Measurements from ENCODE around the gene ACTN1. TPM values are rescaled to one million over a fixed set of nuclear protein-coding genes. Genes with fewer than 3 reads are reported as not detected.
A peak's percentile ranks its signal among the peaks of the same experiment; 100 is the strongest.

Gene ACTN1
- total RNA-seq, 1 donor from 2014 or later, result 1,102 TPM

- peaks cover 47% of the 10 kb centered on the region for H3K4me1 Mint-ChIP-seq (ENCODE audit: low read depth)
- no peaks in the 10 kb centered on the region for H3K27me3 Mint-ChIP-seq (ENCODE audit: low read depth)
- H3K4me3 Mint-ChIP-seq (ENCODE audit: unreplicated experiment), result no peak overlapping the region
- H3K36me3 Mint-ChIP-seq (ENCODE audit: low read depth), result no peaks in the 10 kb centered on the region
- no peak for TF ChIP-seq CTCF (IDR thresholded peaks at IDR 0.05)
- DNase-seq (ENCODE audit: low spot score), result no peak
- H3K27ac Mint-ChIP-seq (ENCODE audit: unreplicated experiment), result peak overlapping the region; percentile 92
- H3K9me3 Mint-ChIP-seq (ENCODE audit: low read depth), result no peaks in the 10 kb centered on the region
Measured at GRCh38 chr14:69006346-69006745, 27.2 kb upstream of the ACTN1 start.

- no peak for TF ChIP-seq CTCF (IDR thresholded peaks at IDR 0.05)
- Mint-ChIP-seq H3K36me3 (ENCODE audit: low read depth) (no peaks in the 10 kb centered on the region), H3K27ac (ENCODE audit: unreplicated experiment) (peak overlapping the region; percentile 92), H3K4me1 (ENCODE audit: low read depth) (peaks cover 46% of the 10 kb centered on the region), H3K27me3 (ENCODE audit: low read depth) (no peaks in the 10 kb centered on the region), H3K4me3 (ENCODE audit: unreplicated experiment) (peak overlapping the region; percentile 50), H3K9me3 (ENCODE audit: low read depth) (no peaks in the 10 kb centered on the region)
- no peak for DNase-seq (ENCODE audit: low spot score)
Measured at GRCh38 chr14:69005432-69006148, 26.5 kb upstream of the ACTN1 start.

GRCh38 chr14:69004731-69005431 is 25.8 kb upstream of the ACTN1 start:
- Mint-ChIP-seq H3K27me3 (ENCODE audit: low read depth) (no peaks in the 10 kb centered on the region), H3K4me1 (ENCODE audit: low read depth) (peaks cover 44% of the 10 kb centered on the region), H3K4me3 (ENCODE audit: unreplicated experiment) (peak overlapping the region; percentile 50), H3K36me3 (ENCODE audit: low read depth) (no peaks in the 10 kb centered on the region), H3K27ac (ENCODE audit: unreplicated experiment) (peak overlapping the region; percentile 92), H3K9me3 (ENCODE audit: low read depth) (no peaks in the 10 kb centered on the region)
- DNase-seq (ENCODE audit: low spot score), result no peak
- no peak for TF ChIP-seq CTCF (IDR thresholded peaks at IDR 0.05)

GRCh38 chr14:69003626-69004025 is 24.5 kb upstream of the ACTN1 start:
- Mint-ChIP-seq H3K27ac (ENCODE audit: unreplicated experiment) (peak overlapping the region; percentile 7), H3K36me3 (ENCODE audit: low read depth) (no peaks in the 10 kb centered on the region), H3K4me1 (ENCODE audit: low read depth) (peaks cover 38% of the 10 kb centered on the region), H3K9me3 (ENCODE audit: low read depth) (no peaks in the 10 kb centered on the region), H3K27me3 (ENCODE audit: low read depth) (no peaks in the 10 kb centered on the region), H3K4me3 (ENCODE audit: unreplicated experiment) (no peak overlapping the region)
- no peak for DNase-seq (ENCODE audit: low spot score)
- no peak for TF ChIP-seq CTCF (IDR thresholded peaks at IDR 0.05)

GRCh38 chr14:69002069-69002468 is 23.0 kb upstream of the ACTN1 start:
- TF ChIP-seq CTCF (IDR thresholded peaks at IDR 0.05), result peak; percentile 28
- H3K9me3 Mint-ChIP-seq (ENCODE audit: low read depth), result no peaks in the 10 kb centered on the region
- H3K4me3 Mint-ChIP-seq (ENCODE audit: unreplicated experiment), result no peak overlapping the region
- no peaks in the 10 kb centered on the region for H3K27me3 Mint-ChIP-seq (ENCODE audit: low read depth)
- no peak for DNase-seq (ENCODE audit: low spot score)
- H3K4me1 Mint-ChIP-seq (ENCODE audit: low read depth), result peaks cover 29% of the 10 kb centered on the region
- no peaks in the 10 kb centered on the region for H3K36me3 Mint-ChIP-seq (ENCODE audit: low read depth)
- no peak overlapping the region for H3K27ac Mint-ChIP-seq (ENCODE audit: unreplicated experiment)
